Limb (tissue), 2 donors: Measurements from ENCODE around the gene KRT83.
"Not testable (repeated sequence)": the region's sequence is repeated elsewhere in the genome, so short reads cannot be mapped to it uniquely, and the experiment has no call there.

Source experiments
- DNase-seq, 2 donors: peaks; one replicate each; pipeline ENCODE4 v3.0.0-alpha.2; 2016; ENCODE audit errors: extremely low spot score in 2 of 2

The KRT83 gene

DNA sequence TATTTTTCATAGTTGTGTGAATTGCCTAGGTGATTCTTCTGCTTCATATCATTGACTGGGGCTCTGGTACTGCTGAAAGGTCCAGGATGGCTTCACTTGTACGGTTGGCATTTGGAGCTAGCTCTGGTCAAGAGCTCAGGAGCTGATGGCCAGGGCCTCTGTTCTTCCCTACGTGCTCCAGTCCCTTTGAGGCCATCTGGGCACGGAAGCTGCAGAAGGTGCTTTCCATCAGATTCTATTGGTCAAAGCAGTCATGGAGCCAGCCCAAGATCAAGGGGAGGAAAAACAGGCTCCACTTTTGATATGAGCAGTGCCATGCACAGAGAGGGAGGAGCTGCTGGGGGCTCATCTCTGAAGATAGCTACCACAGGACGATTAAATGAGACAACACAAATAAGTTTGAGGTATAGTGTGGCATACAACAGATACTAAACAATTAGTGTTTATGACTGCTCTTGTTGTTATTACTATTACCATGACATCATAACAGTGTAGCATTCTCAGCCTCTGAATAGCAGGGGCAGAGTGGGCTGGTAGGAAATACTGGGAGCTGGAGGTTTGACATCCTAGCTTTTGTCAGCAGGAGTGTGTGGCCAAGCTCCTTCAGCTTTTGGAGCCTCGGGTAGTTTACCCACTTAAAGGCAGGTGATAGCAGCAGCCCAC lies 10.4 kb downstream of the KRT83 start:
- no peak for DNase-seq

DNA sequence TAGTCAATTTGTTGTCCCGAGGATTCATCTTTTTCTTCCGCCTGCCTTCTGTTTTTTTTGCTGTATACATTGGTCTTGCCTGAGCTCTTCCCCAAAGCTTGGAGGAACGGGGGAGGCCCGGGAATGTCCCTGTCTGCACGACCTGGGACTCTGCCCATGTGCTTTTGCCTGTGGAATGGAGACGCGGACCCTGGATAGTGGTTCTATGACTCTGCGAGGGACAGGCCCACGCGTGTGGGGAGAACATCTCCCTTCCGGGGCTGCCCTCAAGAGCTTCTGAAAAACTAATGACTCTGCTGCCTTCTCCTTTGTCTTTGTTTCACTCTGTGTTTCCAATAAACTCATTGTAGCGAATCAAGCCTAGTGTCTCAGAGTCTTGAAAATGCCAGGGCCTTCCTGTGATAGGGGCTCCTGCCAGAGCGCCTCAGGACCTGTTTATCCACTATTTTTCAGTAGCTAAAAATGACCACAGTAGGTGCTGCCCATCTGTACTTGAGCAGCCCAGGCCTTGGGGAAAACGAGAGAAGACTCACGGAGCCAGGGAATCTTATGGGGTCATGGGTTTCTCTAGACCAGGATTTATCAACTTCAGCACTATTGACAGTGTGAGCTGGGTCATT lies 12.3 kb downstream of the KRT83 start:
- no peak for DNase-seq

DNA sequence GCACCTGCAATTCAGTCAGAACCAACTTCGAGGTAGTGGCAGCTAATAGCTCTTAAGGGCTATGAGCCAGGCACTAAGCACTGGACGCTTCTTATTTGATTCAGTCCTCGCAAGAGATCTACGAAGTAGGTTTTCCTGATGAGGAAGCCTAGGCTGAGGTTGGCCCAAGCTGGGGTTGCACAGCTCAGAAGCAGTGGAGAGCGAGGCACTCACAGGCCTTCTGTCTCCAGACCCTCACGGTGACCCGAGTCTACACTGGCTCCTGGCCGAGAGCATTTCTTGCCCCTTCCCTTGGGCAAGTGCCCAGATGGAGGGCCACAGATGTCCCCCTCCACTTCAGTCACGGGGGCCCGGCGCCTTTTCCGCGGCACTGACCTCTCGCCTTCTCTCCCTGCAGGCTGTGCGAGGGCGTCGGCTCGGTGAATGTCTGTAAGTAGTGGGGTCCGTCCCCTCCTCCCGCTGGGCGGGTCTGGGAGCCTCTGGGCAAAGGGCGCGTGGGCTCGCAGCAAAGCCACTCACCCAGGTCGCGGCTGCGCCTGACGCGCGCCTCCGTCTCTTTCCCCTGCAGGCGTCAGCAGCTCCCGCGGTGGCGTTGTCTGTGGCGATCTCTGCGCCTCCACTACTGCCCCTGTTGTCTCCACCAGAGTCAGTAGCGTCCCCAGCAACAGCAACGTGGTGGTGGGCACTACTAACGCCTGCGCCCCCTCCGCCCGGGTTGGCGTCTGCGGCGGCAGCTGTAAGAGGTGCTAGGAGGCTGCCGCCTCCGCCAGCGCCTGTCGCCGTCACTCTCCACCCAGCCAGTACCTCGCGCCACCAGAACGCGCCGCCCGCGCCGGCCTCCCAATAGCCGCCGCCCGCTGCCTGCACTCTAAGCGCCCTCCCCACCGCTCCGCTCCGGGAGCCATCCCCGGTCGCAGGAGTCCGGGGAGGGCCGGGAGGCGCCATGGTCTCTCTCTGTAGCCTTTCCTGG lies 13.1 kb downstream of the KRT83 start:
- peak; percentile 68 to 82 for DNase-seq

- DNase-seq, result no peak
Observed at GRCh38 chr12:52306731-52307130, 14.5 kb downstream of the KRT83 start.

DNA sequence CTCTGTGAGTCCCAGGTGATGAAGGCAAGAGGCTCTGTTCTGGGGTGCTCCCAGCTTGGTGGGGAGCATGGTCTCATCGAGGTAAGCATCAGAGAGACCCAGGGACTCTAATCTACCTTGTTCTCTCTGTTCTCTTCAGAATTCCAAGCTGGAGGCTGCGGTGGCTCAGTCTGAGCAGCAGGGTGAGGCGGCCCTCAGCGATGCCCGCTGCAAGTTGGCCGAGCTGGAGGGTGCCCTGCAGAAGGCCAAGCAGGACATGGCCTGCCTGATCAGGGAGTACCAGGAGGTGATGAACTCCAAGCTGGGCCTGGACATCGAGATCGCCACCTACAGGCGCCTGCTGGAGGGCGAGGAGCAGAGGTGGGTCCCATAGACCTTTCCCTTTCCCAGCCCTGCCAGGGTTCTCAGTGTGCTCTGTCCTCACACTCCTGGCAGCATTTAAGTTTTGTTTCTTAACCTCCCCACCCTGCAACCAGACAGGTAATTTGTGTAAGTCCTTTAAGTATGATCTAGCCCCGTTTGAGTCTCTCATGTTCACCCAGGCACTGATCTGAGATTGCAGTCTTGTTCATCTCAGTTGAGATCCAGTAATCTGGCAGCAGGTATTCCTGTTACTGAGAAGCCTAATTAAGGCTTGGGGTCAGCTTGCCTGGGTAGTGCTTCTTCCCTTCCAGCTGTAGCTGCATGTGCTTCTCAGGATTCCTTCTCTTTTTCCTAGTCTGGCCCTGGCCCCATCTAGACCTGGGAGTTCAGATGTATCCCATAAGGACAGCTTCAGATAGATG lies 15.1 kb downstream of the KRT83 start:
- DNase-seq, result no peak

DNA sequence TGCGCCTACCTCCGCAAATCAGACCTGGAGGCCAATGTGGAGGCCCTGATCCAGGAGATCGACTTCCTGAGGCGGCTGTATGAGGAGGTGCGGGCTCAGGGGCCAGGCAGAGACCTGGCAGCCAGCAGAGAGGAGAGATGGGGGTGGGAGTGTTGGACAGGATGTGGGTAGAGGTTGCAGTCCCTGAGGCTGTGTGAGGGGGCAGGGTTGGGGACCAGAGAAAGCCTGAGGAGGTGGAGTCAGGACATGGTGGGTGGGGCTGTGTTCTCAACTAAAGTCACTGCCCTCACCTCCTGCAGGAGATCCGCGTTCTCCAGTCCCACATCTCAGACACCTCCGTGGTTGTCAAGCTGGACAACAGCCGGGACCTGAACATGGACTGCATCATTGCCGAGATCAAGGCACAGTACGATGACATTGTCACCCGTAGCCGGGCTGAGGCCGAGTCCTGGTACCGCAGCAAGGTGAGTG lies 16.2 kb downstream of the KRT83 start:
- not testable (repeated sequence) for DNase-seq

GRCh38 chr12:52302242-52302914 lies 18.8 kb downstream of the KRT83 start:
- not testable (repeated sequence) for DNase-seq

DNA sequence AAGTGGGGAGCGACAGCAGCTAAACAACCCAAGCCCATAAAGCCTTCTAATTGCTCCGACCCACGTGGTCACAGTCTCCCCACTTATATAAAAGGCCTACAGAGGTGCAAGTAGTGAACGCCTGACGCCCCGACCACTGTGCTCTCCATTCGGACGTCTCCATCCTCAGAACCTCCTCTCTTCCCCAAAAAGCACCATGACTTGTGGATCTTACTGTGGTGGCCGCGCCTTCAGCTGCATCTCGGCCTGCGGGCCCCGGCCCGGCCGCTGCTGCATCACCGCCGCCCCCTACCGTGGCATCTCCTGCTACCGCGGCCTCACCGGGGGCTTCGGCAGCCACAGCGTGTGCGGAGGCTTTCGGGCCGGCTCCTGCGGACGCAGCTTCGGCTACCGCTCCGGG lies 19.5 kb downstream of the KRT83 start:
- DNase-seq, result not testable (repeated sequence)

DNA sequence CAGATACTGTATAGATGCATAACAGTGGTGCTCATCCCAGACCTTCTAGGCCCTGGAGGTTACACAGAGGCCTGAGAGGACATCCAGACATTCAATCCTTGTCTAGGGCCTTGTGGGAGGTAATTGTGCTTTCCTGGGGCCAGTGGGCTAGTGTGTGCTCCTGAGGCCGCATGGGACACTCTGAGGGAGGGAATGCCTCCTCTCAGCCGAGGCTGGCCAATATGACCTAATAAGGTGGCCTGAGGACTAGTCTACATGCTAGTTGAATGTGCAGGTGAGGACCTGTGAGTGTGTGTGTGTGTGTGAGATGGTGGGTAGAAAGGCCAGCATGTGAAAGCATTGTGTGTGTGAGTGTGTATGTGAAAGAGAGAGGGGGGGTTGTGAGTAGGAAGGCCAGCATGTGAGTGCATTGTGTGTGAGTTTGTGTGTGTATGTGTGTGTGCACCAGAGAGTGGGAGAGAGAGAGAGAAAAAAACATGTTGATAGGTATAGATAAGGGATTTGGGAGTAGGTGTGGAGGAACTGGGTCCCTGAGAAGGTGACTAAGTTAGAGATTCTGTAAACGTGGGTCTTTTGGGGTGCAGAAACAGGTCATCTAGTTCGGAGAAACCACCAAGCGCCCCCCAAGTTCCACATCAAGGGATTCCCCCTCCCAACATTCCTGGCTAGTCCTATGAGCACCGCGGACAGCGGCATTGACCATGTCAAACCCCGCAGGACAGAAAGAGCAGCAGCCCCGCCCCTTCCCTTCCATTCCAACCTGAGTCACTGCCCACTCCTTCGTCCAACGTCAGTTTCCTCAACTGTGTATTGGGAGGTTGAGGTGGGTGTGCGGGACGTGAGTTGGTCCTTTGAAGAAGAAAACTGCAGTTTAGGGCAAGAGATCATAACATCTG lies 20.2 kb downstream of the KRT83 start:
- DNase-seq, result no peak

DNA sequence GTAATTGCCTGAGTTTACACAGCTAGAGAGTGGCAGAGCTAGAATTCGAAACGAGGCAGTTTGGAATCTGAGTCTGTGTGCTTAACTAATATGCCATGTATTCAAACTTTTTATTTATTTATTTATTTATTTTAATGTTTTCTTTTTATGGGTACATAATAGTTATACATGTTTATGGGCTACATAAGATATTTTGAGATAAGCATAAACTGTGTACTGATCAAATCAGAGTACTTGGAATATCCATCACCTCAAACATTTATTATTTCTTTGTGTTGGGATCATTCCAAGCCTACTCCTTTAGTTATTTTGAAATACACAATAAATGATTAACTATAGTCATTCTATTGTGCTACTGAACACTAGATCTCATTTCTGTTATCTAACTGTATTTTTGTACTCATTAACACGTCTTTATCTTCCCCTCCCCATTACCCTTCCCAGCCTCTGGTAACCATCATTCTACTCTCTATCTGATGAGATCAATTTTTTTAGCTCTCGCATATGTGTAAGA lies 22.5 kb downstream of the KRT83 start:
- DNase-seq, result no peak

DNA sequence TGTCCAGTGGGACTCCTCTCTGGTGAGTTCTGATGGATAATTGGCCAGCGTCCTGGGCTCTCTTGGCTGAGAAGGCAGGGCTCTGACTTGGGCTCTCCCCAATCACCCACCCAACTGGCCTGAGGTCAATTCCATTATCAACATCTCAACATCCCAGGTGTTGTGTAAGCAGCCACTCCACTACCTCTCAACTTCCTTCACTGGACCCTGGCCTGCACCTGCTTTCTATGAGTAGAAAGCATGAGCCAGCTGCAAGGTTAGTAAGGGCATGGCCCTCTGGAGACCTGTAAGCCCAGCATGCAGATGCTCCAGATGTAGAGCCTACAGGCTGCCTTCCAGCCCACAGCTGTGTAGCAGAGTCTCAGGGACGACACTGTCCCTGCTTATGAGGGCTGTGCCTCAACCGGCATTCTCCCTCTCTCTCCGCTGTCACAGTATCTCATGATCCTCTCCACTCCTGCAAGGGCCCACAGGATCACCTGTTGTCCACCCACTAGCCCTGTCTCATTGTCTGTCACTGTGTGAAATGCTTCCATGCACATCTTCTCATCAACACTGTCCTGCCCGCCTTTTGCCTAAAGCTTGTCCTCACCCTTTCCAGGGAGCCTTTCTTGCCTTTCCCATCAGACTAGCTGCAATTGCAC lies 24.5 kb downstream of the KRT83 start:
- DNase-seq, result no peak

GRCh38 chr12:52295663-52296062 lies 25.5 kb downstream of the KRT83 start:
- DNase-seq, result no peak

DNA sequence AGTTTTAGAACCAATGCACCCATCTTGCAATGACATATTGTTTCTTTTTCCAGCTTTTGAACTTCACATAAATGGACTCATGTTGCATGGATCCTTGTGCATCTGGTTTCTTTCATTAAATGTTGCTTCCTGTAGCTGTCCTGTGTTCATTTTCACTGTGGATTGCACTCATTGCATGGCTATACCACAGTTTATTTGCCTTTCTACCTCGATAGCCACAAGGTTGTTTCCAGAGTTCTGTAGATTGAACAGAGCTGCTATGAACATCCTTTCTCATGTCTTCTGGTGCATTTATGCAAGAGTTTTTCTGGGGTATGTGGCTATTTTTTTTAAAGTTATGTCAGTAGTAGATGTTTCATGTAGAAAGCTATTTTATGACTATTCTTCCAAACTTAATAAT lies 26.4 kb downstream of the KRT83 start:
- no peak for DNase-seq

DNA sequence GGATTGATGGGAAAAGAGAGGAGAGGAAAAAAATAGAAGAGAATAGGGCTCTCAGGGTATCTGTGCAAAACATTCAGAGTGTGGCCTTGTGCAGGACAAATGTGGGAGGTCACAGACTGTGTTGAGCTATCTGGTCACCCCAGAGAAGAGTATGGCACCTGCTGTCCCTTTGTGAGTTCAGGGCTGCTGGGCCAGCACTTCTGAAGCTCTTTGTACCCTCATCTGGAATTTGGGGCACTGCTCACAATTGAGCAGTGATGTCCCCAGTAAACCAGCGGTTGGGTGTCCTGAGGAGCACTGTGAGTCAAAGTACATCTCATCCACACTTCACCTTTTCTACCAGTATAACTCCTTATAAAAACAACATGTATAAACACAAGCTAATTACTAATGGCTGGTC lies 27.3 kb downstream of the KRT83 start:
- no peak for DNase-seq

- no peak for DNase-seq
Observed at GRCh38 chr12:52291267-52291935, 29.8 kb downstream of the KRT83 start, which contains the start of gene KRT81. TSS of gene KRT81 (minus strand) at chr12:52291534. CDS start at chr12:52291465, 69 bp downstream.

DNA sequence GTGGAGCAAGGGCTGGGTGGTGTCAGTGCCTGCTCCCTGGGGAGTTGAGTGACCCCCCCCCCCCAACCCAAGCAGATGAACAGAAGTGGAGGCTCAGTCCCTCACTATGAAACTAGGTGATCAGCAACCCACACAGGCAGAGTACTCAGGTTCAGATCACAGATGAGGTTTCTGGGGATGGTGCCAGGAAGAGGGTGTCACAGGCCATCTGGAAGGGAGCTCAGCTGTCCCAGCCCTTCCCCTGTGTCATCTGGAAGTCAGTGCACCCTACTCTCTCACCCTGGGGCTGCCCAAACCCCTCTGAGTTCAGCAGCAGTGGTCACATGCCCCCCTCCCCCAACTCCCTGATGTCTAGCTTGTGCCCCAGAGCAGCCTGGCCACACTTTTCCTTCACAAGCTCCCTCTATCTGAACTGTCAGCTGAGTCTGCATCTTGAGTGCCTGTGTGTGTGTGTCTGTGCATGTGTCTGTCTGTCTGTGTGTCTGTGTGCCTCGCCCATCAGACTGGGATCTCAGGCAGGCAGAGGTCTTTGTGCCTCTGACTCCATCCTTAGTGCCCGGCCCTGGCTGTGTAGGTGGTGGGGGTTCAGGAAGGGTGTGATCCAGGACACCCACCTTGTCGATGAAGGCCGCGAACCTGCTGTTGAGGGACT lies 30.6 kb downstream of the KRT83 start:
- DNase-seq, result not testable (repeated sequence)
